ENCODE data around the gene CUEDC2.
"Not testable (repeated sequence)": the region's sequence is repeated elsewhere in the genome, so short reads cannot be mapped to it uniquely, and the experiment has no call there.

The CUEDC2 gene

GRCh38 chr10:102454662-102455487 lies 22.5 kb upstream of the CUEDC2 start:
- DNase-seq: not testable (repeated sequence)

DNA sequence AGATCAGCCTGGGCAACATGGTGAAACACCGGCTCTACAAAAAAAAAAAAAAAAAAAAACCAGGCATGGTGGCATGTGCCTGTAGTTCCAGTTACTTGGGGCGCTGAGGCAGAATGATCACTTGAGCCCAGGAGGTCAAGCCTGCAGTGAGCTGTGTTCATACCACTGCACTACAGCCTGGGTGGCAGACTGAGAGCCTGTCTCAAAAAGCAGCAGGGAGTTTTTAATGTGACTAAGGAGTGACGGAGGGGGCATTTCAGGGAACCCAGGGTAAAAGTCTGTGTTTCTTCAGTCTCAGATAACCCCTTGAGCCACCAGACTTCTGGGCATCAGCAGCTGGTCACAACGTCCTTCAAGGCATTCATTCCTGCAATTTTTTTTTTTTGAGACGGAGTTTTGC lies 21.1 kb upstream of the CUEDC2 start:
- DNase-seq: no peak

DNA sequence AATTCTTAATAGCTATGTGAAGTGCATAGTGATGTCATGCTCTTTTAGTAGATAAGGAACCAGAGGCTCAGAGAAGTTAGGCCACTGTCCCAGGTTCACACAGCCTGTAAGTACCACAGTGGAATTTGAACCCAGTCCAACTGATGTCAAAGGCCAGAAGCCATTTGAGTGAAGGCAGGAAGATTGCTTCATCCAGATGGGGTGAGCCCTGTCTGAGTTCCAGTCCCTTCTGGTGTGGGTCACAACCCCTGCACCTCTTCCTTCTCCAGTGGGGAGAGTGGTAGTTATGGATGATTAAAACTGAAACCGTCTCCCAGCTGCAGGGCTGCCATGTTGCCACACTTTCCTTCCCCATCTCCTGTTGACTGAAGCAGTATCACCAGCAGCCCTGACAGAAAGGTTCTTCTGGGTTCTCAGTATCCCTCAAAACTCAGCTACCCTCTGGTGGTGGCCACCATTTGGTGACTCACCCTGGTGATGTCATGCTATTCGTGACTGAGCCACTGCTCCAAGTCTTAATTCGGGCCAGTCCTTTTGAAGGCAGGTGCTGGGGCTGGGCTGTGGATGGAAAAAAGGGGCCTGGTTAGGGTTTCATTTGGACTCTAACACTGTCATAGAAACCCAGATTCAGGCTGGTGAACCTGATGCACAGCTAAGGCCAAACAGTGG lies 20.4 kb upstream of the CUEDC2 start:
- peak; percentile 44 to 48 for DNase-seq

- no peak for DNase-seq
These were observed 19.0 kb upstream of the CUEDC2 start, which contains the start of gene C10orf95 for GRCh38 chr10:102451105-102451969. C10orf95 (minus strand) TSS chr10:102451543; CDS start chr10:102451093, 450 bp downstream.

DNA sequence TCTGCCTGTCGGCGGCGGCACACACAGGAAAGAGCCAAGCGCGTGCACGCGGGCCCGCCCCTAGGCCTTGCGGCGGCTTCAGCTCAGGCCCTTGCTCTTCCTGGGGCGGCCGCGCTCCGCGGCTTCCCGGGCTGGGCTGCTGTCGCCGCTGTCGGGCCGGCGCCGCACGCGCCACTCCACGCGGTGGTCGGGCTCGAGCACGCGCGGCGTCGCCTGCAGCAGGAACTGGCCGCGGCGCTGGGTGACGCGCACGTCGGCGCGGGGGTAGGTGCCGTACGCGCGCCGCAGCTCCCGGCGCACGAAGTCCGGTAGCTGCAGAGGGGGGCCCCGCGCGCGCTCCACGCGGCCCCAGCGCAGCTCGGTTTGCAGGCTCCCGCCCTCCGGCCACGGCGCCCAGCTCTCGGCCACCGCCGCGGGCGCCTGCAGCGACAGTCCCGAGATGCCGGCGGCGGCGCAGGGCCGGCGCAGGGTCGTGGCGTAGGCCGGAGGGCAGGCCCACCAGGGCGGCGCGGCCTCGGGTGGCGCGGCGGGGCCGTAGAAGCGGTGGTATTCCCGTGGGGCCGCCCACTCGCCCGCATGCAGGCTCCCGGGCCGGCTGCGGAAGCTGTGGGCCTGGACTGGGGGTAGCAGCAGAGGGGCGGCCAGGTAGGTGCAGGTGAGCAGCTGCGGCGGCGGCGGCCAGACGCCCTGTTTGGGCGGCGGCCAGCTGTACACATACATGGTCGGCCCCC lies 18.2 kb upstream of the CUEDC2 start:
- DNase-seq: peak; percentile 77 to 79

DNA sequence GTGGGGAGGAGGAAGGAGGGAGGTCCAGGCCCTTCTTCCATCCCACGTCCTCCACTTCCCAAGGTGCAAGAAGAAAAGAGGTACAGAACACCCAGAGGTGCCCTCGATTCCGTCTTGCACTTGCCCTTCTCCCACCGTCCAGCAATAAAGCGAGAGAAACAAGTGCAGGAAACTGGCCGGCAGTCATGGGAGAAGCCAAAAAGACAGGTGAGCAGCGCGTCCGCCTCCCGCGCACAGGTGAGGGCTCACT lies 17.7 kb upstream of the CUEDC2 start:
- no peak for DNase-seq

DNA sequence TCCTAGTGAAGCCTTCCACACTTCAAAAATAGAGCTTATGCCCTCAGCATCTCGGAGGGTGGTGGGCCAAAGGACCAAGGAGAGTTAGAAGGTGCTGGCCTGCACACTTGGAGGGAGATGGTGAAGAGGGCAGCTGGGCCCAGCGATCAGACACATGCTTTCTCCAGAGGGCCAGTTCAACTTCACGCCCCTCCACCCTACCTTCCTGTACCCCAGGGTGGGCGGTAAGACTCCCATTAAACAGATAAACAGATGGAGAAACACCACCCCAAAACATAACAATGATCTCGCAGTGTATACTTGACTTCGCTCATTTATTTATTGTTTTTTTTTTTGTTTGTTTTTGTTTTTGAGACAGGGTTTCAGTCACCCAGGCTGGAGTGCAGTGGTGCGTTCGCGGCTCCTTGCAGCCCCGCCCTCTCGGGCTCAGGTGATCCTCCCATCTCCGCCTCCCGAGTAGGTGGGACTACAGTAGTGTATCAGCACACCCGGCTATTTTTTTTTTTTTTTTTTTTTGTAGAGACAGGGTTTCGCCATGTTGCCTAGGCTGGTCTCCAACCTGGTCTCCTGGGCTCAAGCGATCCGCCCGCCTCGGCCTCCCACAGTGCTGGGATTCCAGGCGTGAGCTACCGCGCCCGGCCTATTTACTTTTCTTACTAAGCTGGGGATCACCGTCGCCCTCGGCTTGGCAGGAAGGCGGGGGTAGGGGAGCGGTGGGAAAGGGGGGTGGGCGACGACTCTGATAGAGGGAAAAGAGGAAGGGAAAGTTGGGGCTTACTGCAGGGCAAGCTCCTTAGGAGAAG lies 17.1 kb upstream of the CUEDC2 start:
- DNase-seq: peak; percentile 12 to 53

GRCh38 chr10:102444851-102445250 lies 12.5 kb upstream of the CUEDC2 start:
- DNase-seq: peak; percentile 25 to 28

GRCh38 chr10:102438374-102438773 lies 6.0 kb upstream of the CUEDC2 start:
- DNase-seq: no peak

GRCh38 chr10:102437515-102437914 lies 5.1 kb upstream of the CUEDC2 start:
- DNase-seq: no peak

- DNase-seq: no peak
These were observed 3.9 kb upstream of the CUEDC2 start for GRCh38 chr10:102436312-102436711.

- peak; percentile 36 to 37 for DNase-seq
These were observed 3.3 kb upstream of the CUEDC2 start for GRCh38 chr10:102435529-102436233.

DNA sequence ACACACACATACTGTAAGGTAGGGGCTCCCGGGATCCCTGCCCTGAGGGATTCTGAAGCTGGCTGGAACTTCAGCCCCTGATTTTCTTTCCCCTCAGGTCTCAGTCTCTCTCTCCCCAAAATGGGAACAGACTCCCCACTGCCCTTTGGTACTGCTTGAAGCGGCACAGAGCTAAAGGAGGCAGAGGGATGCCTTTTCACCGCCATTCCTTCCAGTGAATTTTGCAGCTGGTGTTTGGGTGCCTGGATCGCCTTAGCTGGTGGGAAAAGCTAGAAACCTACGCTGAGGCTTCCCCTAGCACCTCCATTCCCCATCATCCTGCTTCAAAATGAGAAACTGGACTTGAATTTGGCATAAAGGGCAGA lies 2.7 kb upstream of the CUEDC2 start:
- no peak for DNase-seq

GRCh38 chr10:102434394-102435132 lies 2.2 kb upstream of the CUEDC2 start:
- DNase-seq: peak; percentile 32 to 36

- peak; percentile 7 to 32 for DNase-seq
These were observed 1.3 kb upstream of the CUEDC2 start for GRCh38 chr10:102433619-102434046.

DNA sequence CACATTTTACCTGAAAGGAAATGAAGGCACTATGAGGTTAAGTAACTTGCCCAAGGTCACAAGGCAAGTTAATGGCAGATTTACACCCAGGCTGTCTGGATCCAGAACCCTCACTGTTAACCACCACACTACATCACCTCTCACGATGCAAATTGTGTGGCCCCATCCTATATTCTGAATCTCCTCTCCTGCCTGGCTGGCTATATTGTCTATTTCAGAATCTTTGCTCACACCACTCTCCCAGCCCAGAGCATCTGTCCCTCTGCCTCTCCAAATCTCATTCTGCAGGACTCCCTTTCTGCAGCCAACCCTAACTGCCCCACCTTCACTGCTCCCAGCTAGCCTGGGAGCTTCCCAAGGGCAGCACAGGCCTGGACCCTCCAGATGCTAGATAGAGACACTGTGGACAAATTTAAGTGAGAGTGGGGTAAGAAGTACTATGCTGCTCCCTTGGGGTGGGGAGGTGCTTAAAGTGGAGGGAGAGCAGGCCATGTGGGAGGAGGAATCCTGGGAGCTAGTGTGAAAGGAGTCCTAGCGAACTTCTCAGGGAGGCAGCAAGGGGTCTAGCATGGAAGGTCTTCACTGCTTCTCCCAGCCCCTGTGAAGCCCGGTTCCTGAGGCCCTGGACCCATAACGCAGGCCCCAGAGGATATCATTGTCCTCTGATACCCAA lies 786 bp downstream of the CUEDC2 start:
- no peak for DNase-seq

DNA sequence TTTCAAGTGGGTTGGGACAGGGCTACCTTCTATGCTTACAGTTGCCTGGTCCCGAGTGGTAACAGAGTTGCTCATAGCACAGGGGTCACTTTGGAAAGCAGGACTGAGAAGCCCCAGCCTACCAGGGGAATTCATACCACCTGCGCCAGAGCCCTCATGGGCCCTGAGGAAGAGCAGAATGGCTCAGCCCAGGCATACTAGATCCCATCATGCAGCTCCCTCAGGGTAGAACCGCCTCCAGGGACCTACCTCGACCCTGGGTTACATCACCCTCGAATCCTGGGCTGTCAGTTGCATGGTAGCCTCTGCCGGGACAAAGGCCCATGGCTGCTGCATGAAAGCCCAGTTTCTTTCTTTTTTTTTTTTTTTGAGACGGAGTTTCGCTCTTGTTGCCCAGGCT lies 2.9 kb downstream of the CUEDC2 start:
- DNase-seq: no peak

- no peak for DNase-seq
These were observed 5.5 kb downstream of the CUEDC2 start for GRCh38 chr10:102426803-102427287.

DNA sequence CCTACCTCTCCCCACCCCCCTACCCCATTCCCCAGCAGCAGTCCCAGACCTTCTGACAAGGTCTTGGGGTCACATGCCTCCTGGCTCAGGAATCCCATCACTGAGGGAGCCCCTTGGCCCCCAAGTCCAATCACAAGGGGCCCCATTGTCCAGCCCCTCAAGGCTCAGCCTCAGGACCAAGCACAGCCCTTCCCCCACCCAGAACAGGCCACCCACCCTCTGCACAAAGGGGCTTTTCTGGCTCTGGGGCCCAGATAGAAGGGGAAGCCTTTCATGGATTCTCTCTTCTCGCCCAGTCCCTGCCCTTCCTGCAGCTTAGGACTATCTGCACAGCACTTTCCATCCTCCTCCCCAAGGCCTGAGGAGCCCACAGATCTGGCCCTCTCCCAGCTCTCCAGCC lies 6.9 kb downstream of the CUEDC2 start:
- DNase-seq: no peak

DNA sequence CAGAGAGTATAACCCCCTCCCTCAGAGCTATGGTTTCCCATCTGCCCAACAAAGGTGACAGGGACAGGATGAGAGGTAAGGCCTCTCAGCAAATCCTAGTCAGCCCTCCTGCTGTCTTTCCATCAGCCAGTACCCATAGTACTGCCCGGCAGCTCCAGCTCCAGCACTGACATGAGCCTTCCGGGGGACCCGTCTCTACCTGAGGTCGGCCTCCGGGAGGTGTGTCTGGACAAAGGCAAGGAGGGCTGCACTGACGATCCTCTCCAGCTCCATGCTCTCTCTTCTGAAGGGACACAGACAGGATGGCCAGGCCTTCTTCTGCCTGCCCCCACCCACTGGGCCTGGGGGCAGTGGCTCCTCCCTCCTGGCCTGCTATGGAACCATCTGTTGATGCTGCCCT lies 7.5 kb downstream of the CUEDC2 start:
- DNase-seq: no peak

Data from AML-193 (cell line).